Measurements from ENCODE around the gene PARP4.
"Not testable (repeated sequence)": the region's sequence is repeated elsewhere in the genome, so short reads cannot be mapped to it uniquely, and the experiment has no call there.

The PARP4 gene

GRCh38 chr13:24381541-24382265 lies 130.9 kb downstream of the PARP4 start:
- TF ChIP-seq CTCF (IDR thresholded peaks at IDR 0.05; ENCODE audit: control extremely low read depth, extremely low read depth, low read depth, missing control alignments), result no peak
- DNase-seq (ENCODE audit: extremely low spot score), result no peak
- CTCF ChIA-PET, result no interaction called here
- POLR2A ChIA-PET, result no interaction called here

GRCh38 chr13:24380881-24381280 lies 131.7 kb downstream of the PARP4 start:
- CTCF ChIA-PET, result interaction anchor here (1.6 kb wide), 1 partner anchor 13 kb away, joined by 4 read pairs; no protein-coding TSS in a partner anchor
- DNase-seq (ENCODE audit: extremely low spot score); POLR2A ChIA-PET: not testable (repeated sequence)

- DNase-seq (ENCODE audit: extremely low spot score); POLR2A ChIA-PET: not testable (repeated sequence)
- CTCF ChIA-PET, result interaction anchor here (1.6 kb wide), 1 partner anchor 13 kb away, joined by 4 read pairs; no protein-coding TSS in a partner anchor
These were observed 132.4 kb downstream of the PARP4 start for GRCh38 chr13:24380227-24380626.

- POLR2A ChIA-PET; DNase-seq (ENCODE audit: extremely low spot score); CTCF ChIA-PET: not testable (repeated sequence)
These were observed 141.3 kb downstream of the PARP4 start for GRCh38 chr13:24371273-24371672.
